Measurements from ENCODE around the gene PATZ1. TPM values are rescaled to one million over a fixed set of nuclear protein-coding genes. Genes with fewer than 3 reads are reported as not detected.
A peak's percentile ranks its signal among the peaks of the same experiment; 100 is the strongest.

PATZ1 gene
- total and polyA plus RNA-seq, 2 donors: 17.6 to 25.6 TPM

DNA sequence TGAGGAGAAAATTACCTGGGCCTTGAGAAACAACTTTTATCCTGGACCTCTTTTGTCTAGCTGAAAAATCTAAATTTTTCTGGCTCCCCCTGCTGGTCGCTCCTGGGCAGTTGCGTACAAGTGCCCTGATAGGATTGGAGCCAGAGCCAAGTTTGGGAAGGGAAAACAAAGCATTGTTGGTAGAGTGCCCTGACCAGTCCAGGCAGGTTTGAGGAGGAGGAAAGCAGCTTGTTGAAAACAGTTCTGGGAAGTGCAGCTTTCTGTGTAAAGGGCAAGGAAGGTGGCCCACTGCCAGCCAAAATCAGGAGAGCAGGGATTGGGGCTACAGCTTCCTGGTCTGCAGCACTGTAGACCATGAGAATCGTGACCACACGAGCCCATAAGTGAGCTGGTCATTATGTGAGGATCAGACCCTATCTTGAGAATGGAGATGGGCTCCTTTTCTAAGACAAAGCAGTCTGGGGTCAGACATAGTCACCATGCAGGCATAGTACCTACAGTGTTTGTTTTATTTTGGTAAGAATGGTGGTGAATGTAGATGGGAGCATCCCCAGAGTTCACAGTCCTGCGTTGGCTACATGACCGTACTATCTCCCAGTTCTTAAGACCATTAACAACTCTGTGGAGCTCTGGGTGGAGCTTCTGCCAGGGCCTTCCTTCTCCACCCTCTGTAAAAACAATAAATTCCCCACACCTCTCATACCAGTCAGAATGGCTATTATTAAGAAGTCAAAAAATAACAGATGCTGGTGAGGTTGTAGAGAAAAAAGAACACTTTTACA, 32.6 kb downstream of the PATZ1 start:
- 37% methylated on average over 6 of the region's 6 CpGs for WGBS
- Histone ChIP-seq H3K36me3 (ENCODE audit: insufficient read depth) (no peaks in the 10 kb centered on the region), H3K4me1 (ENCODE audit: insufficient read depth) (no peaks in the 10 kb centered on the region), H3K4me3 (ENCODE audit: low read depth, low read length) (no peak overlapping the region), H3K27ac (ENCODE audit: low read depth) (peak overlapping the region; percentile 28)
- DNase-seq (ENCODE audit: extremely low spot score): peak; percentile 80

DNA sequence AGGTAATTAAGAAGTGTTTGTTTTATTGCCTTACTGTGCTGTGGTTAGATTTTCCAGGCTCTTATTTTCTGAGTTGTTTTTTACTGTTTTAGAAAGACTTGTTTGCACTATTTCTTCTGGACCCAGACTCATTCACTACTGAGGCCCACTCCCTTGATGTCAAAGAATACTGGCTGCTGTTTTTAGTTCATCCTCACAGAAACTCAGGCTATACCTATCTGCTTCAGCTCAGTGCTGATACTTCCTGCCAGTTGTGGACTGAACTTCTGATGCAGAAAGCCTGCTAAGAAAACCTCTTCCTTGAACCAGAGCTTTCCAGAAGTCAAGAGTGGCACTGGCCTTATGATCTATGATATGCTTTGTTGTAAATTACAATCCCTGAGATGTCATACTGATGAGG, 38.0 kb downstream of the PATZ1 start:
- no peak for DNase-seq (ENCODE audit: extremely low spot score)
- Histone ChIP-seq H3K27ac (ENCODE audit: low read depth) (no peak overlapping the region), H3K36me3 (ENCODE audit: insufficient read depth) (no peaks in the 10 kb centered on the region), H3K4me3 (ENCODE audit: low read depth, low read length) (no peak overlapping the region), H3K4me1 (ENCODE audit: insufficient read depth) (no peaks in the 10 kb centered on the region)

DNA sequence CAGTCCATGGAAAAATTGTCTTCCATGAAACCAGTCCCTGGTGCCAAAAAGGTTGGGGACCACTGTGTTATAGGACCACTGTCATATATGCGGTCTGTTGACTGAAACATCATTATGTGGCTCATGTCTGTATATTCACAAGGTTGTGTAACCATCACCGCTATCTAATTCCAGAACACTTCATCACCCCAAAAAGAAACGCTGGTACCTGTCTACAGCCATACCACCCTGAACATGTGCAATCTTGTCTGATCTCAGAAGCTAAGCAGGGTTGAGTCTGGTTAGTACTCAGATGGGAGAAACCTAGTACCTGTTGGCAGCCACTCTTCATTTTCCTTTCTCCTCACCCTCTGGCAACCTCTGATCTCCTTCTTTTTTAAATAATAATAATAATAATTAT, 41.0 kb downstream of the PATZ1 start:
- no peak overlapping the region for H3K27ac ChIP-seq (ENCODE audit: low read depth)
- DNase-seq (ENCODE audit: extremely low spot score): no peak
- WGBS: 86% methylated on average over 3 of the region's 3 CpGs
- H3K4me1 ChIP-seq (ENCODE audit: insufficient read depth): no peaks in the 10 kb centered on the region
- no peak overlapping the region for H3K4me3 ChIP-seq (ENCODE audit: low read depth, low read length)
- H3K36me3 ChIP-seq (ENCODE audit: insufficient read depth): no peaks in the 10 kb centered on the region

DNA sequence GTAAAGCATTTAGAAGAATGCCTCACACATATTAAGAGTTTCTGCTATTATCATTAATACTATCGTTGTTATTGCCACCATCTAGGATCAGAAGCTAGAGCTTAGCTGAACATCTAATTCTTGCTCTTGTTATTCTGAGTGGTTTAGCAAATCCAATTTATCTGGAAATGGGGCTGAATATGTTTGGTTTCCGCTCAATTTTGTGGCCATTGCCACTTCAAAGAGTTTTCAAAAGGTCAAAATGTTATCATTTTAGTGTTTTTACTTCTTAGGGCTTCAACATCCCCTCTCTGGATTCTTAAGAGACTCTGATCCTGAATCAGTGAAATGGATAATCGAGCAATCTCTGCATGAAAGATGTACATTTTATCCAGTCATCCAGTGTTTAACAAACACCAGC, 43.6 kb downstream of the PATZ1 start:
- 64% methylated on average over 3 of the region's 3 CpGs for WGBS
- no peak overlapping the region for H3K27ac ChIP-seq (ENCODE audit: low read depth)
- no peaks in the 10 kb centered on the region for H3K36me3 ChIP-seq (ENCODE audit: insufficient read depth)
- no peak overlapping the region for H3K4me3 ChIP-seq (ENCODE audit: low read depth, low read length)
- H3K4me1 ChIP-seq (ENCODE audit: insufficient read depth): no peaks in the 10 kb centered on the region
- DNase-seq (ENCODE audit: extremely low spot score): no peak

DNA sequence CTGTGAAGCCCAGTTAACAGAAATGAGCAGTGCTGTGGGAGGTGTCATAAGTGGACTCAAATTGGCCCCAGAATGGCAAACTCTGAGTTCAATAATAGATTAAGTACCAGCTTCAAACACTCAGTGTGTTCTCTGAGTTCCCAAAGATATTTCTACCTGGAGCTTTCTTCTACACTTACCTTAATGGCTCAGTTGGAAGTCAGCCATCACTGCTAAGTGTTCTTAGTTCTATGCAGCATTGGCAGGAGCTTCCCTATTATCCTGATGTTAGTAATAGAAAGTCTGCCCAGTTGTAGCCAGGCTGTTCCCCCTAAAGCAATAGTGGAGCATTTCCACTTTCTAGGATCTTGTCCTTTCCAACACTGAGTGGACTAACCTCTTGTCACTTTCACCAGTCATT, 44.1 kb downstream of the PATZ1 start:
- no peak for DNase-seq (ENCODE audit: extremely low spot score)
- no peaks in the 10 kb centered on the region for H3K4me1 ChIP-seq (ENCODE audit: insufficient read depth)
- H3K27ac ChIP-seq (ENCODE audit: low read depth): no peak overlapping the region
- H3K36me3 ChIP-seq (ENCODE audit: insufficient read depth): no peaks in the 10 kb centered on the region
- no peak overlapping the region for H3K4me3 ChIP-seq (ENCODE audit: low read depth, low read length)

DNA sequence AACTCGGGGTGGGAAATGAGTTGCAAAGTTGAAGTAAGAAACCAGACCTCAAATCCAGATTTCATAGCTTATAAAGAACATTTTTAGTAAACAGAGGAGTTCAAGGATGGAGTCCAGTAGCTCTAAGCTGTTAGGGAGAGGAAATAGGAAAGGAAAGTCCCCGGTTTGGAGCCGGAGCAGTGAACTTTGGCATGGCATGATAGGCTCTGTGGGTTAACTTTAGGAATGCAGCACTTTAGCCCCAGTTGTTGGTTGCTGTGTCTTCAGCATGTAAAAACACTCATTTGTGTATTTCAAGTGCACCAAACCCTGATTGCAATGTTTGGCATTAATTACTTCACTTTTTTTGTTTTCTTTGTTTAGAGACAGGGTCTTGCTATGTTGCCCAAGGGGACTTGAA, 45.2 kb downstream of the PATZ1 start:
- 63% methylated on average over 3 of the region's 3 CpGs for WGBS
- H3K4me3 ChIP-seq (ENCODE audit: low read depth, low read length): no peak overlapping the region
- DNase-seq (ENCODE audit: extremely low spot score): no peak
- no peaks in the 10 kb centered on the region for H3K36me3 ChIP-seq (ENCODE audit: insufficient read depth)
- no peaks in the 10 kb centered on the region for H3K4me1 ChIP-seq (ENCODE audit: insufficient read depth)
- no peak overlapping the region for H3K27ac ChIP-seq (ENCODE audit: low read depth)

DNA sequence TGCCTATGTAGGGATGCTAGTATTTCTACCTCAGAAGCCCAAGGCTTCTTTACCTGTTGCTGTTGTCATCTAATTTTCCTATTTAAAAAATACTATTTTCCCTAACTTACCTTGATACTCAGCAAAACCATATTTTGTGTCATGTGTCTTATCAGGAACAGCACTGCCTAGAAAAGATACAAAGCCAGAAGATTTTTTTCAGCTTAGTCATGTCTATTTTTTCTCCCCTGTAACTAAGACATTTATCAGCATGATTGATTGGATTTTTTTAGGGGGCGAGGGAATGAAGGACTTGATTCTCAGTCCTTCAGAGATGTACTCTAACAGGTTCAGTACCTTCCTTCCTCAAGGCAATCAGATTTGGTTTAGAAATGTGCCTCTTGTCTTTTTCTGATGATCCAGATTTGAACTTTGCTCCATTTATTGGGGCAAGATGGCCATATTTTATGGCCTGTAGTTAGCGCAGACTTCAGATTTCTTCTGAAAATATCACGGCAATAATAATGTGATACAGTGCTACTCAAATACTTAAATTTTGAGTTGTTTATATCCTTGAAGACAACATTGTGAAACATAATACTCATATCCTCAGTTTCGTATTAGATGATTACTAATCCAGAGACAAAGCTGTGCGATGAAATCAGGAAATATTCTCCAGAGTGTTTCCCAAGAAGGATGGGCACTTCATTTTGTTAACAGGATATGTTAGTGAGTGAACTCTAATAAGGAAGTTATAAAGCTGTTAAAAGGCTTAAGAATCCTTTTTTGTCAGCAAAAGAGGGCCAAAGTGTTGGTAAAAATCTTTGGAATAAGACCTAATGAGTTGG, 50.1 kb downstream of the PATZ1 start:
- no peak for DNase-seq (ENCODE audit: extremely low spot score)
- no peaks in the 10 kb centered on the region for H3K36me3 ChIP-seq (ENCODE audit: insufficient read depth)
- WGBS: 49% methylated on average over 5 of the region's 5 CpGs
- peak overlapping the region; percentile 70 for H3K27ac ChIP-seq (ENCODE audit: low read depth)
- no peaks in the 10 kb centered on the region for H3K4me1 ChIP-seq (ENCODE audit: insufficient read depth)
- H3K4me3 ChIP-seq (ENCODE audit: low read depth, low read length): no peak overlapping the region

DNA sequence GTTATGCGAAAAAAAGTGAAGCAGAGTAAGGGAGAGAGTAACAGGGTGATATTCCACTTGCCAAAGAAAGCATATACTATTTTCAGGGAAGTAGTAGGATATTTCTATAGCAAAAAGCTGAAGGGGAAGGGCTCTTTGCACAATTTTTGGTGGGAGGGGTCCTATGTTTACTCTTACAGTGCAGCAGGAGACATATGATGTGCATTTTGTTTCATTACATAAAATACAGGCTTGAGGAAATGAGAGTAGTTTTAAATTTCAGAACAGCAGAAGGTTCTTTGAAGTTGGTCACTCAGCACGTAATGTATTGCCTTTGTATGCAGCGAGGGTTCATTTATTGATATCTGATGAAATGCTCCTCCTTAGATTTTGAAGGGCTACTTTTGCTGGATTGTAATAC, 50.8 kb downstream of the PATZ1 start:
- WGBS: 87% methylated on average over 3 of the region's 3 CpGs
- no peak overlapping the region for H3K4me3 ChIP-seq (ENCODE audit: low read depth, low read length)
- no peak for DNase-seq (ENCODE audit: extremely low spot score)
- no peaks in the 10 kb centered on the region for H3K4me1 ChIP-seq (ENCODE audit: insufficient read depth)
- no peak overlapping the region for H3K27ac ChIP-seq (ENCODE audit: low read depth)
- H3K36me3 ChIP-seq (ENCODE audit: insufficient read depth): no peaks in the 10 kb centered on the region

DNA sequence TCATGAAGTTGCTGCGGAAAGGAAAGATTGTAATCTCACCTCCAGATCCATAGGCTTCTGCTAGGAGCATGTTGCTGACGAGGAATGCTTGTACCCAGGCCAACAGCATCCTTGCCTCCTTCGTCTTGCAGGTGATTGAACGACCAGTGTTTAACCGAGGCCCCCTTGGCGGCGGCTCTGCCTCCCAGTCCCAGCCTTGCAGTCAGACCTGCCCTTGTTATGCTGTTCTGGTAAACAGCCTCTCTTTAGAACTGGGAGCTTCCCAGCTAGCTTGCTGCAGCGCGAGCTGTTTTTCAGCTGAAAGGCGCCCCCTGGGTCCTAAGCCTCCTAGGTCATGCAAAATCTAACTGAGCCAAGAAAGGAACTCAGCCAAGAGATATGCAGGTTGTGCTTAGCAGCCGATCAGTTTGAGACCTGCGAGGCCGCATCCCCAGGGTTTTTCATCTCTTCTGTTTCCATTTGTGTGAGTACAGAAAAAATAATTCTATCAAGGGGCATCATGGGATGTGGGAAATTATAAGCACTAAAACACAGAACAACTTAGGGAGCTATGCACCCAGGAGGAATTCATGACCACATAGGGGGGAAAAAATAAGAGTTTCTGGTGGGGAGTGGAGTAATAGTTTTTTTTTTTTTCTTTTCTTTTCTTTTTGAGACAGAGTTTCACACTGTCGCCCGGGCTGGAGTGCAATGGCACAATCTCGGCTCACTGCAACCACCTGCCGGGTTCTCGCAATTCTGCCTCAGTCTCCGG, 53.7 kb downstream of the PATZ1 start, which contains the start of gene PIK3IP1:
Gene PIK3IP1 (minus strand): TSS at position 253 of the 754 bp plus-strand sequence. CDS start 144 bp downstream, at position 109.
- WGBS: 25% methylated on average over 19 of the region's 19 CpGs
- Histone ChIP-seq H3K36me3 (ENCODE audit: insufficient read depth) (no peaks in the 10 kb centered on the region), H3K4me3 (ENCODE audit: low read depth, low read length) (peak within 1 kb of the TSS; percentile 68), H3K27ac (ENCODE audit: low read depth) (peak within 1 kb of the TSS; percentile 98), H3K4me1 (ENCODE audit: insufficient read depth) (no peaks in the 10 kb centered on the region)
- DNase-seq (ENCODE audit: extremely low spot score): peak; percentile 71

DNA sequence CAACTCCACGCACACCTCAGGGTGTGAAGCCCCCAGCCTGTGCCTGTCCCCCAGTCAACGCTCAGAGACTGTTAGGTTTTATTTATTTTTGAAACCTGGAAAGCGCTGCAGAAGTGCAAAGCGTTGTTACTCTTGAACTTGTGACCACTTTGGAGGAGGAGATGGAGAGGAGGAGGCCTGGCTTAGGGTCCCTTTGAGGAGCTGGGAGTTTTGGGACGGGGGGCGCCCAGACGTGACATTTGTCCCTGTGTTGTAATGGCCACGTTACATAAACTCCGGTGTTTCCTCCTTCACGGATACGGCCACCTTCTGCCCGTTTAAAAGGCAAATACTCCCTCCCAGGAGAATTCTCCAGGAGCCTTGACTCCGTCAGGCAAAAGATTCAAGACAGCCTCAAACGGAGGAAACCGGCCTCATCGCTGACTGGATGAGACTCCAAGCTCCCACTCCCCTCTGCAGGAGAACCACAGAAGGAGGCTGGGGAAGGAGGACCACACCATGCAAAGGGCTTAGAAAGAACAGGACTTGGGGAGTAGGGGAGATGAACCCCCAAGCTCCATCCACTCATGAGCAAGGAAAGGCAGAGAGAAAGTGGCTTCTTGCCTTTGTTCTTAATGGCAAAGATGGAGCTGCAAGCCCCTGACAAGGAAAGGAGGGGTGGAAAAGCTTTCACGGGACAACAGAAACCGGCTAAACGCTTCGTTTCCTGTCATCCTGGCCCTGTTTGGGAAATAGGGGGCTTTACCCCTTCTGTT, 54.5 kb downstream of the PATZ1 start:
- H3K4me1 ChIP-seq (ENCODE audit: insufficient read depth): no peaks in the 10 kb centered on the region
- H3K36me3 ChIP-seq (ENCODE audit: insufficient read depth): peaks cover under 1% of the 10 kb centered on the region
- no peak for DNase-seq (ENCODE audit: extremely low spot score)
- H3K4me3 ChIP-seq (ENCODE audit: low read depth, low read length): peak overlapping the region; percentile 68
- 2% methylated on average over 20 of the region's 20 CpGs for WGBS
- H3K27ac ChIP-seq (ENCODE audit: low read depth): peak overlapping the region; percentile 98

DNA sequence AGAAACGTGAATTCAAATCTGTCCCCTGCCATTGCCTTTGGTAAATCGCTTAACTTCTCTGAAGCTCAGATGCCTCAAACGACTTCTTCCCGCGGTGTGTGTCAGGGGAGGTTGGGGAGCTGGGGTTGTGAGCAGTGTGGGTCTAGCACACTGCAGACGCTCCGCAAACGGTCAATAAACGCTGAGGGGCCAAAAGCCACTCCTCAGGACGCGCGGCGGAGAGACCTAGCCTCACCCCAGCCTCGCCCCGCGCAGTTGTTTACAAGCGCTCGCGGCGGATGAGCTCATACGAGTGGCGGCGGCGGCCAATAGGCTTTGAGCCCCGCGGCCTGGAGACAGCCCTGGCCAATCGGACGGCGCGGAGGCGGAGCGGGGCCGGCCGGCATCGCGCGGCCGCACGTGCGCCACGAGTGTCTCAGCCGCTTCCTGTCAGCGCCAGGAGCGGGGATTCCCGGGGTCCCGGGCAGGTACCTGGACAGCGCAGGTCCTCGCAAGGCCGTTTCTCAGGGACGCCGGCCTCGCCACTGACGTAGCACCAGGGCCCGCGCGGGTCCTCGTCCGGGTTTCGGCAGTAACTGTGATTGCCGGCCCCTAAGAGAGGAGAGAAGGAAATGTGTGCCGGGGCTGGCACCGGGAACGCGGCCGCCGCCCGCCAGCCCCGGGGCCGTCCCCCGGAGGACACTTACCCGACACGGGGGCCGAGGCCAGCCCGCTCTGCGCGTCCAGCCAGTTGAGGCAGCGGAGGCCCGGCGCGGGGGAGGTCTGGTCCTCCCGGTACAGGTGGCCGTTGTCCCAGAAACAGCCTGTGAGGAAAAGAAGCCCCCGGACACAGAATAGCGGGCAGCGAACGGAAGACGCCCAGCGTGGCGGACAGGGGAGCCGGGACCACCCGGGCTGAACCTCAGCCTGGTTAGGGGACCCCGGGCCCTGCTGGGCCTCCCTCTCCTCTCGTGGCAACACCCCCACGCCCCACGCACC, 55.4 kb downstream of the PATZ1 start:
- H3K27ac ChIP-seq (ENCODE audit: low read depth): peak overlapping the region; percentile 98
- WGBS: under 1% methylated on average over 95 of the region's 95 CpGs
- peak overlapping the region; percentile 68 for H3K4me3 ChIP-seq (ENCODE audit: low read depth, low read length)
- no peaks in the 10 kb centered on the region for H3K4me1 ChIP-seq (ENCODE audit: insufficient read depth)
- peak; percentile 72 for DNase-seq (ENCODE audit: extremely low spot score)
- peaks cover 4% of the 10 kb centered on the region for H3K36me3 ChIP-seq (ENCODE audit: insufficient read depth)

DNA sequence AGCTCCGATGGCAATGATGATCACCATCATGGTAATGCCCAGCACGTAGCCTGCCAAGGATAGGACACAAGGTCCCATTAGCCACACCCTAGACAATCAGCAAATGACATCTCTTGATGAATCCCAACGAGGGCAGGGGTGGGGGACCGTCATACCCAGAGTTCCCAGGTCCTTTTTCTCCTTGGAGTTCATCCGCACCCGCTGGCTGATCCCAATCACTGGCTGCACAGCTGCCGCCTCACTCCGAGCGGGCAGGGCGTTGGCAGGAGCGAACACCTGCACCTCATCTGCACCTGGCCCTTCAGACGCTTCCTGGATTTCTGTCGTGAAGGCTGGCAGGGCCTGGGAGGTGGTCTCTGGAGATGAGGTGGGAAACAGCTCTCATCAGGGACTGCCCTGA, 56.8 kb downstream of the PATZ1 start:
- no peaks in the 10 kb centered on the region for H3K4me1 ChIP-seq (ENCODE audit: insufficient read depth)
- DNase-seq (ENCODE audit: extremely low spot score): no peak
- peaks cover 5% of the 10 kb centered on the region for H3K36me3 ChIP-seq (ENCODE audit: insufficient read depth)
- peak overlapping the region; percentile 68 for H3K4me3 ChIP-seq (ENCODE audit: low read depth, low read length)
- peak overlapping the region; percentile 76 for H3K27ac ChIP-seq (ENCODE audit: low read depth)
- 82% methylated on average over 13 of the region's 13 CpGs for WGBS

All from urinary bladder (tissue), 4 donors.